H1 (cell line): ENCODE results near the gene KIFBP. TPM values are rescaled to one million over a fixed set of nuclear protein-coding genes. Genes with fewer than 3 reads are reported as not detected.
A peak's percentile ranks its signal among the peaks of the same experiment; 100 is the strongest.

Source experiments
- CTCF ChIA-PET: fragments of 300-600 bp; sonication (Branson Sonifier 250); formaldehyde crosslinking; loops from one replicate; lab custom pipeline; 2021; ENCODE audit not compliant: partially characterized antibody; lab: Charles Lee
- POLR2A ChIA-PET: fragments of 300-600 bp; sonication (Branson Sonifier 250); formaldehyde crosslinking; loops from one replicate; lab custom pipeline; 2021; ENCODE audit warnings: inconsistent platforms; ENCODE audit not compliant: partially characterized antibody; lab: Charles Lee
- DNase-seq, 2 experiments: peaks; one replicate each; pipeline versions ENCODE4 v3.0.0 to v3.0.0-alpha.2; 2010 to 2022; ENCODE audit warnings: low spot score in 2 of 2, low read depth in 1 of 2, mixed read lengths in 1 of 2
- FAIRE-seq: peaks from 2 replicates; lab custom pipeline; 2011; peaks lifted over from hg19 to GRCh38; lab: Jason Lieb, UNC
- H2AFZ ChIP-seq: 2 replicates; pipeline ENCODE4 v1.8.1; 2012; ENCODE audit warnings: low read length, inconsistent platforms
- H2AK5ac ChIP-seq: 2 replicates; pipeline ENCODE4 v1.6.1; 2013; ENCODE audit warnings: low read depth, low read length
- H2BK120ac ChIP-seq: replicated peaks from 2 replicates; pipeline ENCODE3; 2013; ENCODE audit warnings: low read depth, low read length, inconsistent platforms
- H2BK12ac ChIP-seq: 2 replicates; pipeline ENCODE4 v1.6.1; 2013; ENCODE audit warnings: low read depth, low read length
- H2BK15ac ChIP-seq: 2 replicates; pipeline ENCODE4 v1.6.1; 2013; ENCODE audit warnings: low read length
- H2BK20ac ChIP-seq: 2 replicates; pipeline ENCODE4 v1.6.1; 2013; ENCODE audit warnings: low read length
- H2BK5ac ChIP-seq: 2 replicates; pipeline ENCODE4 v1.6.1; 2013; ENCODE audit warnings: low read depth, low read length
- H3K14ac ChIP-seq: 2 replicates; pipeline ENCODE4 v1.6.1; 2013; ENCODE audit warnings: inconsistent platforms; ENCODE audit not compliant: insufficient read length
- H3K18ac ChIP-seq: 2 replicates; pipeline ENCODE4 v1.6.1; 2013; ENCODE audit warnings: low read length; ENCODE audit errors: extremely low read depth
- H3K23ac ChIP-seq: 2 replicates; pipeline ENCODE4 v1.6.1; 2013; ENCODE audit warnings: inconsistent platforms; ENCODE audit not compliant: insufficient read length
- H3K23me2 ChIP-seq: 2 replicates; pipeline ENCODE4 v1.6.1; 2013; ENCODE audit warnings: low read depth, low read length
- H3K27ac ChIP-seq: 2 replicates; pipeline ENCODE4 v1.6.1; 2011; ENCODE audit warnings: low read depth, low read length, inconsistent platforms
- H3K27me3 ChIP-seq, 4 experiments: replicated peaks in 1 of 4; 1 replicate in 1 of 4; 2 replicates in 3 of 4; pipeline versions ENCODE4 v1.6.1 to v1.8.1; 2011 to 2013; ENCODE audit warnings: low read length in 3 of 4, mild to moderate bottlenecking in 3 of 4, inconsistent platforms in 2 of 4, mixed read lengths in 2 of 4, moderate library complexity in 1 of 4; ENCODE audit not compliant: control insufficient read depth in 3 of 4, insufficient read depth in 3 of 4; ENCODE audit errors: extremely low read depth in 1 of 4
- H3K36me3 ChIP-seq, 4 experiments: 2 replicates each; pipeline versions ENCODE4 v1.6.1 to v1.8.1; 2011 to 2013; ENCODE audit warnings: mild to moderate bottlenecking in 4 of 4, low read length in 3 of 4, moderate library complexity in 2 of 4, control low read depth in 1 of 4, inconsistent platforms in 1 of 4; ENCODE audit not compliant: insufficient read depth in 4 of 4, control insufficient read depth in 2 of 4
- H3K4ac ChIP-seq: replicated peaks from 2 replicates; pipeline ENCODE3; 2013; ENCODE audit warnings: low read length, low read depth, mixed read lengths, inconsistent platforms; ENCODE audit not compliant: insufficient read length
- H3K4me1 ChIP-seq, 4 experiments: replicated peaks in 1 of 4; 1 replicate in 1 of 4; 2 replicates in 3 of 4; pipeline versions ENCODE4 v1.6.1 to v1.8.1; 2011 to 2013; ENCODE audit warnings: low read length in 3 of 4, inconsistent platforms in 2 of 4, mixed read lengths in 1 of 4; ENCODE audit not compliant: insufficient read depth in 4 of 4, control insufficient read depth in 3 of 4
- H3K4me2 ChIP-seq, 2 experiments: 2 replicates each; pipeline versions ENCODE4 v1.6.1 to v1.8.1; 2011 to 2013; ENCODE audit warnings: low read depth in 2 of 2, low read length in 2 of 2, control low read depth in 1 of 2, inconsistent platforms in 1 of 2, mild to moderate bottlenecking in 1 of 2; ENCODE audit not compliant: insufficient read depth in 1 of 2
- H3K4me3 ChIP-seq, 4 experiments: fragments of 200-600, 300-600 bp in 1 of 4; sonication (generic), shearing (Covaris generic), sonication (Bioruptor Twin) in 1 of 4; 2 replicates each; pipeline versions ENCODE4 v1.5.1 to v1.8.1; 2011 to 2016; ENCODE audit warnings: low read length in 4 of 4, low read depth in 3 of 4, control low read depth in 2 of 4, inconsistent platforms in 2 of 4, mild to moderate bottlenecking in 2 of 4, mixed read lengths in 1 of 4, moderate library complexity in 1 of 4; ENCODE audit not compliant: insufficient read depth in 2 of 4; ENCODE audit errors: extremely low read depth in 1 of 4
- H3K56ac ChIP-seq: replicated peaks from 2 replicates; pipeline ENCODE3; 2013; ENCODE audit warnings: low read depth, mild to moderate bottlenecking, mixed read lengths, low read length, inconsistent platforms; ENCODE audit not compliant: insufficient read length
- H3K79me1 ChIP-seq: 2 replicates; pipeline ENCODE4 v1.6.1; 2013; ENCODE audit warnings: low read depth, low read length, control low read depth
- H3K79me2 ChIP-seq, 2 experiments: 2 replicates each; pipeline versions ENCODE4 v1.6.1 to v1.8.1; 2012 to 2013; ENCODE audit warnings: low read length in 2 of 2, mild to moderate bottlenecking in 2 of 2, inconsistent platforms in 1 of 2; ENCODE audit not compliant: insufficient read depth in 2 of 2, control insufficient read depth in 1 of 2
- H3K9ac ChIP-seq, 4 experiments: replicated peaks in 1 of 4; 1 replicate in 1 of 4; 2 replicates in 3 of 4; pipeline versions ENCODE4 v1.6.1 to v1.8.1; 2011 to 2013; ENCODE audit warnings: low read depth in 3 of 4, low read length in 3 of 4, control low read depth in 2 of 4, mild to moderate bottlenecking in 2 of 4, moderate library complexity in 2 of 4, inconsistent platforms in 1 of 4; ENCODE audit errors: extremely low read depth in 1 of 4
- H3K9me3 ChIP-seq, 2 experiments: 2 replicates each; pipeline versions ENCODE4 v1.6.1 to v1.8.1; 2012 to 2013; ENCODE audit warnings: mild to moderate bottlenecking in 2 of 2, moderate library complexity in 2 of 2, control low read depth in 1 of 2, inconsistent platforms in 1 of 2, low read depth in 1 of 2, low read length in 1 of 2, mixed read lengths in 1 of 2; ENCODE audit not compliant: insufficient read depth in 2 of 2
- H4K20me1 ChIP-seq, 2 experiments: replicated peaks in 1 of 2; 2 replicates each; pipeline versions ENCODE3 to v1.8.1; 2011 to 2013; ENCODE audit warnings: inconsistent platforms in 2 of 2, low read length in 2 of 2, mild to moderate bottlenecking in 1 of 2; ENCODE audit not compliant: insufficient read depth in 2 of 2, control insufficient read depth in 1 of 2
- H4K5ac ChIP-seq: 2 replicates; pipeline ENCODE4 v1.6.1; 2013; ENCODE audit warnings: low read length, low read depth, mixed read lengths, inconsistent platforms; ENCODE audit not compliant: insufficient read length
- H4K8ac ChIP-seq: 2 replicates; pipeline ENCODE4 v1.8.0; 2013; ENCODE audit warnings: mild to moderate bottlenecking, moderate library complexity, low read length, inconsistent platforms; ENCODE audit not compliant: insufficient read depth; ENCODE audit errors: extremely low read depth
- H4K91ac ChIP-seq: replicated peaks from 2 replicates; pipeline ENCODE3; 2013; ENCODE audit warnings: low read length, mixed read lengths, inconsistent platforms; ENCODE audit not compliant: insufficient read length
- CBX8 ChIP-seq: fragments of 300-800, 300-1000 bp; sonication (generic); IDR thresholded peaks from 2 replicates; pipeline ENCODE4 v1.7.1; 2016; ENCODE audit warnings: low read depth, low read length, borderline replicate concordance
- CHD2 ChIP-seq: IDR thresholded peaks from 2 replicates; pipeline ENCODE4 v1.6.1; 2012; ENCODE audit warnings: low read length, improper control_type of control experiment
- CREB1 ChIP-seq: IDR thresholded peaks from 2 replicates; pipeline ENCODE4 v1.6.1; 2012; ENCODE audit warnings: inconsistent platforms
- EGR1 ChIP-seq: IDR thresholded peaks from 2 replicates; pipeline ENCODE4 v1.6.1; 2011; ENCODE audit warnings: low read depth, low read length, borderline replicate concordance
- JUND ChIP-seq: IDR thresholded peaks from 2 replicates; pipeline ENCODE4 v1.6.1; 2011; ENCODE audit warnings: mild to moderate bottlenecking, improper control_type of control experiment, low read length
- MAFK ChIP-seq: IDR thresholded peaks from 2 replicates; pipeline ENCODE4 v1.6.1; 2012; ENCODE audit warnings: low read depth, mild to moderate bottlenecking, improper control_type of control experiment, low read length
- POLR2A ChIP-seq, 2 experiments: IDR thresholded peaks; 1 replicate in 1 of 2; 2 replicates in 1 of 2; pipeline ENCODE4 v1.6.1; 2011; ENCODE audit warnings: low read depth in 2 of 2, low read length in 2 of 2, mild to moderate bottlenecking in 2 of 2; ENCODE audit errors: control extremely low read depth in 1 of 2
- RAD21 ChIP-seq, 2 experiments: IDR thresholded peaks in 1 of 2; conservative IDR thresholded peaks in 1 of 2; 2 replicates each; pipeline ENCODE4 v1.6.1; 2011; ENCODE audit warnings: low read depth in 2 of 2, low read length in 2 of 2, improper control_type of control experiment in 1 of 2, inconsistent platforms in 1 of 2, mild to moderate bottlenecking in 1 of 2, moderate library complexity in 1 of 2
- RNF2 ChIP-seq: fragments of 200-900, 300-1000 bp; sonication (generic); IDR thresholded peaks from 2 replicates; pipeline ENCODE4 v1.7.1; 2016; ENCODE audit warnings: borderline replicate concordance, low read depth, mild to moderate bottlenecking, antibody characterized with exemption, low read length; ENCODE audit not compliant: poor library complexity, severe bottlenecking; ENCODE audit errors: missing control alignments
- SIX5 ChIP-seq: IDR thresholded peaks from 2 replicates; pipeline ENCODE4 v1.6.1; 2011; ENCODE audit warnings: mild to moderate bottlenecking, low read depth, low read length
- TBP ChIP-seq: IDR thresholded peaks from 2 replicates; pipeline ENCODE4 v1.6.1; 2011; ENCODE audit warnings: low read depth, low read length, improper control_type of control experiment
- TCF12 ChIP-seq: IDR thresholded peaks from 2 replicates; pipeline ENCODE4 v1.6.1; 2011; ENCODE audit warnings: low read depth, mild to moderate bottlenecking, low read length
- TEAD4 ChIP-seq: IDR thresholded peaks from 2 replicates; pipeline ENCODE4 v1.6.1; 2012; ENCODE audit warnings: low read depth, low read length, inconsistent platforms, mixed read lengths
- WGBS, 2 experiments: shearing (Covaris generic) in 1 of 2; methylation state at CpG; one replicate each; pipeline versions ENCODE4 v1.1.6 to v1.1.7; 2013 to 2015; ENCODE audit warnings: low lambda C conversion rate in 2 of 2, mixed read lengths in 2 of 2, inconsistent platforms in 1 of 2, low coverage in 1 of 2, missing lambda C conversion rate in 1 of 2; ENCODE audit not compliant: insufficient replicate concordance in 2 of 2, insufficient coverage in 1 of 2, insufficient read length in 1 of 2; ENCODE audit errors: extremely low coverage in 1 of 2, missing lambda C conversion rate in 1 of 2; 5-methylcytosine and 5-hydroxymethylcytosine counted together
- polyA plus RNA-seq, 7 experiments: library from polyadenylated mRNA; depleted of rRNA in 3 of 7; stranded (reverse) in 5 of 7; unstranded in 2 of 7; fragments of >200 nt in 5 of 7; fragments of 200-250 nt in 2 of 7; gene quantifications; 1 replicate in 5 of 7; 2 replicates in 1 of 7; 4 replicates in 1 of 7; pipeline versions ENCODE4 v1.2.1 to v1.2.3, GENCODE V29; 2011 to 2013; ENCODE audit warnings: missing spikeins in 2 of 7, mixed read lengths in 2 of 7
- total RNA-seq: library from RNA; stranded (reverse); fragmentation: NEBNext Ultra II Directional; extraction: Animal tissue kit (Norgen Biotek cat#: 25700); gene quantifications from 2 replicates; pipeline ENCODE4 v1.2.1, GENCODE V29; 2021

KIFBP gene
- total and polyA plus RNA-seq, 2 of the 8 experiments (the other 6 are each of a cell fraction or from before 2014, with no cell fraction given): 17.3 to 34.6 TPM

- Histone ChIP-seq H2BK15ac (no peak overlapping the region), H4K8ac (no peak overlapping the region), H4K5ac (no peak overlapping the region), H2BK5ac (no peak overlapping the region), H2BK12ac (no peak overlapping the region), H3K79me2 (no peaks in the 10 kb centered on the region), H3K27me3 (no peaks in the 10 kb centered on the region), H3K4ac (no peak overlapping the region), H3K9me3 (no peaks in the 10 kb centered on the region), H3K56ac (no peak overlapping the region), H3K4me2 (no peak overlapping the region), H3K4me1 (no peaks in the 10 kb centered on the region; a peak in 1 of 7 replicates), H3K14ac (no peak overlapping the region), H3K27ac (no peak overlapping the region), H2BK120ac (no peak overlapping the region), H2AK5ac (no peak overlapping the region), H2AFZ (peak overlapping the region; percentile 68; the same call in 1 of the 2 replicates), H2BK20ac (no peak overlapping the region), H3K4me3 (no peak overlapping the region), H3K23ac (no peak overlapping the region), H3K79me1 (no peaks in the 10 kb centered on the region), H4K20me1 (no peaks in the 10 kb centered on the region), H3K23me2 (no peaks in the 10 kb centered on the region), H3K36me3 (no peaks in the 10 kb centered on the region), H3K9ac (no peak overlapping the region), H4K91ac (no peak overlapping the region), H3K18ac (no peak overlapping the region)
- 82% methylated on average over 19 of the region's 20 CpGs; no CpG with 5 or more reads in 1 of the 2 experiments for WGBS, 2 experiments
- FAIRE-seq (no peak), DNase-seq (no peak)
- POLR2A ChIA-PET: interaction anchor here (0.6 kb wide), 1 partner anchor 105 kb away, joined by 4 read pairs; no protein-coding TSS in a partner anchor
- CTCF ChIA-PET: interaction anchor here (0.6 to 1.3 kb wide), 3 partner anchors 31 to 352 kb away, joined by 3 to 4 read pairs (median 3); no protein-coding TSS in a partner anchor
- no peak for TF ChIP-seq TEAD4
- no peak for TF ChIP-seq CHD2
- TF ChIP-seq EGR1: no peak
- no peak for TF ChIP-seq SIX5
- no peak for TF ChIP-seq TBP
- no peak for TF ChIP-seq MAFK
- TF ChIP-seq RNF2: no peak
- TF ChIP-seq CBX8: no peak
- no peak for TF ChIP-seq RAD21 (IDR thresholded peaks at IDR 0.05 in 1 of 2, conservative IDR thresholded peaks at IDR 0.05 in 1 of 2; ENCODE audit: low read depth in 2 of 2, low read length in 2 of 2)
- no peak for TF ChIP-seq CREB1
- no peak for TF ChIP-seq TCF12
- TF ChIP-seq POLR2A (IDR thresholded peaks at IDR 0.05; ENCODE audit: control extremely low read depth in 1 of 2, low read depth in 2 of 2, low read length in 2 of 2): no peak
- TF ChIP-seq JUND: no peak
Measured at GRCh38 chr10:69061305-69062161, 72.9 kb downstream of the KIFBP start.
